Lower lobe of right lung (tissue), 2 donors: ENCODE results near the gene CCL11. TPM values are rescaled to one million over a fixed set of nuclear protein-coding genes. Genes with fewer than 3 reads are reported as not detected.

ENCODE experiments used
- ATAC-seq, 2 donors: fragments of 200-7000 bp; cut with Tn5 transposase; one replicate each; pipeline ENCODE4 v1.9.1; 2020 to 2022; ENCODE audit warnings: mild to moderate bottlenecking in 2 of 2, moderate library complexity in 2 of 2
- DNase-seq: peaks from one replicate; pipeline ENCODE4 v3.0.0-alpha.2; 2020
- H3K27ac ChIP-seq: fragments of 200-600 bp; one replicate; pipeline ENCODE4 v1.8.0; 2022
- H3K27me3 ChIP-seq: fragments of 200-600 bp; one replicate; pipeline ENCODE4 v1.8.0; 2022; ENCODE audit warnings: low read depth
- H3K36me3 ChIP-seq: fragments of 200-600 bp; one replicate; pipeline ENCODE4 v1.8.0; 2022; ENCODE audit warnings: mild to moderate bottlenecking
- H3K4me1 ChIP-seq: fragments of 200-600 bp; one replicate; pipeline ENCODE4 v1.8.0; 2022
- H3K4me3 ChIP-seq: fragments of 200-600 bp; one replicate; pipeline ENCODE4 v1.8.0; 2022; ENCODE audit warnings: mild to moderate bottlenecking
- H3K9me3 ChIP-seq: fragments of 200-600 bp; one replicate; pipeline ENCODE4 v1.8.0; 2022
- intact Hi-C: fragments of 100-400 bp; cut with DNase I; formaldehyde crosslinking; loops from one replicate; pipeline ENCODE4 v1.11.0; 2022
- total RNA-seq: library from RNA; stranded (reverse); fragmentation: NEBNext Ultra II Directional; extraction: Animal tissue kit (Norgen Biotek cat#: 25700); gene quantifications from one replicate; pipeline ENCODE4 v1.2.1, GENCODE V29; 2021
- TF ChIP-seq, protein P1 (sequence below): fragments of 200-600 bp; IDR thresholded peaks from one replicate; pipeline ENCODE4 v1.8.0; 2022; ENCODE audit warnings: antibody characterized with exemption, mild to moderate bottlenecking
- donor health status: DM: no; HTN: yes; CAD: no; lungs with severe emphysema.

Gene CCL11
- total RNA-seq, 1 donor from 2014 or later: 1.1 TPM

DNA sequence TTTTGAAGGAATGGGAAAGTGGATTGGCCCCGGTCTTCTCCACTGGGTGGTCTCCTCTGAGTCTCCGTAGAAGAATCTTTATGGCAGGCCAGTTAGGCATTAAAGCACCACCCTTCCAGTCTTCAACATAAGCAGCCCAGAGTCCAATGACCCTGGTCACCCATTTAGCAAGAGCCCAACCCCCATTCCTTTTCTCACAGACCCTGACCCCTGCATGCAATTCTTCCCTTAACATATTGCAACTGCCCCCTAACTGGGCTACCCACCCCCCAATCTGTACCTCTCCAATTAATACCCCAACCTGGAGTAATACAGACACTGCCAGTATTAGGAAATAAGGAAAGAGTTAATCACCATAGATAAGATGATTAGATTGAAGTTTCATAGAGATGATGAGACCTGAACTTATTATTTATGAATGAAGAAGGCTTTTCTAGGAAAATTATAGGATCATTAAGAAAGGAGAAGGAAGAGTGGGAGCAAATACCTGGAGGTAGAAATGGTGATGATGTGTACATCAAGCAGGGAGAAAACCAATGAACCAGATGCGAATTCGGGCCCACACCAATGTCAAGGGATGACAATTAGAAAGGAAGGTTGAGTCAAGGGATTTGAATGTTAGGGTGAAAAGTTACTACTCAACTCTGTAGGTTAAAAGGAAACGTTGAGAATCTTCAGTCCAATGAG lies 28.1 kb upstream of the CCL11 start:
- ATAC-seq: no peak
- Histone ChIP-seq H3K4me3 (no peak overlapping the region), H3K36me3 (no peaks in the 10 kb centered on the region), H3K4me1 (peaks cover 43% of the 10 kb centered on the region), H3K9me3 (no peaks in the 10 kb centered on the region), H3K27ac (no peak overlapping the region), H3K27me3 (no peaks in the 10 kb centered on the region)
- TF ChIP-seq, protein P1, sequence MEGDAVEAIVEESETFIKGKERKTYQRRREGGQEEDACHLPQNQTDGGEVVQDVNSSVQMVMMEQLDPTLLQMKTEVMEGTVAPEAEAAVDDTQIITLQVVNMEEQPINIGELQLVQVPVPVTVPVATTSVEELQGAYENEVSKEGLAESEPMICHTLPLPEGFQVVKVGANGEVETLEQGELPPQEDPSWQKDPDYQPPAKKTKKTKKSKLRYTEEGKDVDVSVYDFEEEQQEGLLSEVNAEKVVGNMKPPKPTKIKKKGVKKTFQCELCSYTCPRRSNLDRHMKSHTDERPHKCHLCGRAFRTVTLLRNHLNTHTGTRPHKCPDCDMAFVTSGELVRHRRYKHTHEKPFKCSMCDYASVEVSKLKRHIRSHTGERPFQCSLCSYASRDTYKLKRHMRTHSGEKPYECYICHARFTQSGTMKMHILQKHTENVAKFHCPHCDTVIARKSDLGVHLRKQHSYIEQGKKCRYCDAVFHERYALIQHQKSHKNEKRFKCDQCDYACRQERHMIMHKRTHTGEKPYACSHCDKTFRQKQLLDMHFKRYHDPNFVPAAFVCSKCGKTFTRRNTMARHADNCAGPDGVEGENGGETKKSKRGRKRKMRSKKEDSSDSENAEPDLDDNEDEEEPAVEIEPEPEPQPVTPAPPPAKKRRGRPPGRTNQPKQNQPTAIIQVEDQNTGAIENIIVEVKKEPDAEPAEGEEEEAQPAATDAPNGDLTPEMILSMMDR: no peak
- intact Hi-C loops: no loop called here
- DNase-seq: no peak

DNA sequence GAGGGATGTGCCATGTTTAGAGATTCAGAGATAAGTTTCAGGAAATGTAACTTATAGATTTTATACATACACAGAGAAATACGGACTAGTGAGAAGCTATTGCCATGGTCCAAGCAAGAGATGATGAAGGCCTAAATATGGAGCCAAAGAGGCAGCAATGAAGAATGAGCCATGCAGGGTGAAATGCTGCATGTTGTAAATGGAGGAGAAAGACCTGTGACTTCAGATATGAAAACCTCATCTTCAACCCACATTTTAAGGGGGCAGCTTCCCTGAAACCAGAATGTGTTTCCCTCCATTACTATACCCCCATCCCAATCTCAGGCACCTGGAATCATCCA lies 27.6 kb upstream of the CCL11 start:
- H3K4me3 ChIP-seq: no peak overlapping the region
- H3K36me3 ChIP-seq: no peaks in the 10 kb centered on the region
- no peaks in the 10 kb centered on the region for H3K27me3 ChIP-seq
- no peak for ATAC-seq
- H3K27ac ChIP-seq: no peak overlapping the region
- no peak for DNase-seq
- intact Hi-C loops: no loop called here
- TF ChIP-seq, protein P1: no peak
- H3K4me1 ChIP-seq: peaks cover 38% of the 10 kb centered on the region
- H3K9me3 ChIP-seq: no peaks in the 10 kb centered on the region

DNA sequence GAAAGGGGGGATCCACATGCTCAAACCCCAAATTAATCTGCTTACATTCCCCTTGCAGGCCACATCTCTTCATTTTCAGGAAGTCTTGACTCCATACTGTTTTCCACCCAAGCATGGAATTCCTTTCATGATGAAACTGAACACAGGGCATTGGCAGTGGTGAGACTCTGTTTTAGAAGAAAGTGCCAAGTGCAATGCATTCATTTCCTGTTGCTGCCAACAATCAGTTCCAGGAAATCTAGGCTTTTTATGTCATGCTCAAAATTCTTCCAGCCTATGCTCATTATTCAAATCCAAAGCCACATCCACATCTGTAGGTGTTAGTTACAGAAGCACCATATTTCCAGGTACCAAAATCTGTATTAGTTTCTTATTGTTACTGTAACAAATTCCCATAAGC lies 26.4 kb upstream of the CCL11 start:
- intact Hi-C loops: no loop called here
- Histone ChIP-seq H3K27ac (no peak overlapping the region), H3K4me3 (no peak overlapping the region), H3K27me3 (no peaks in the 10 kb centered on the region), H3K4me1 (peaks cover 26% of the 10 kb centered on the region), H3K9me3 (no peaks in the 10 kb centered on the region), H3K36me3 (no peaks in the 10 kb centered on the region)
- no peak for ATAC-seq
- no peak for DNase-seq
- TF ChIP-seq, protein P1: no peak

DNA sequence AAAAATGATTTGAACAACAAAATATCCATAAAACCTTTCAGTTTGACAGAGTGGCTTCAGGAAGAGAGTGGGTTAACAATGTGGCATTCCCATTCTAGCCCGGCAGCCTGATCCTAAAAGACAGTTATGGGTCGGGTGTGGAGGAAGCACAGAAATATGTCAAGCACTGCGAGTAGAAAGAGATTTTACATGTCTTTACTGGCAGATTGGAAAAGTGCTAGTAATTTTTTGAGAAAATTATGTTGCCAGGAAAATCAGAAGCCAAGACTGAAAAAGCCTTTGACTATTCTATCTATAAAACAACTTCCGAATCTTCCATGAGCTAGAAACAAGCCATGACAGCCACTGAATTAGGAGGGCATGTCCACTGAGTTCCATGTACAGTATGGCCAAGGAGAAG lies 24.7 kb upstream of the CCL11 start:
- no peaks in the 10 kb centered on the region for H3K27me3 ChIP-seq
- H3K4me3 ChIP-seq: no peak overlapping the region
- peaks cover 9% of the 10 kb centered on the region for H3K4me1 ChIP-seq
- no peaks in the 10 kb centered on the region for H3K9me3 ChIP-seq
- H3K36me3 ChIP-seq: no peaks in the 10 kb centered on the region
- DNase-seq (no peak), ATAC-seq (no peak)
- TF ChIP-seq, protein P1: no peak
- intact Hi-C loops: no loop called here
- H3K27ac ChIP-seq: no peak overlapping the region

DNA sequence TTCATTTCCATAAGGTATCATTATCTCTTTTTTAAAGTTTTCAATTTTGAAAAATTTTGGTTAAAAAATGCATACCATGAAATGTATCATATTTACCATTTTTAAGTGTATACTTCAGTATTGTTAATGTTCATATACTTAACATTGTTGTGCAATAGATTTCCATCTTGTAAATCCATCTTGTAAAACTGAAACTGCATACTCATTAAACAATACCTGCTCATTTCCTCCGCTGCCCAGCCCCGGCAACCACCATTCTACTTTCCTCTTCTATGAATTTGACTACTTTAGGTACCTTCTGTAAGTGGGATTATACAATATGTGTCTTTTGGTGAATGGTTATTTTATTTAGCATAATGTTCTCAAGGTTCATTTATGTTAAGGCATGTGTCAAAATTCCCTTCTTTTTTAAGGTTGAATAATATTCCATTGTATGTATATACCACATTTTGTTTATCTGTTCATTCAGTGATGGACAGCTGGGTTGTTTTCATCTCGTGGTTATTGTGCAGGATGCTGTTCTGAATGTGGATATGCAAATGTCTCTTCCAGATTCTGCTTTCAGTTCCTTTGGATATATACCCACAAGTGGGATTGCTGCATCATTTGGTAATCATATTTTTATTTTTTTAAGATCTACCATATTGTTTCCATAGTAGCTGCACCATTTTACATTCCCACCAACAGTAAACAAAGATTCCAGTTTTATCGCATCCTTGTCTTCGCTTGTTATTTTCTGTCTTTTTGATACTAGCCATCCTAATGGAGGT lies 23.8 kb upstream of the CCL11 start:
- H3K36me3 ChIP-seq: no peaks in the 10 kb centered on the region
- DNase-seq (no peak), ATAC-seq (no peak)
- intact Hi-C loops: no loop called here
- TF ChIP-seq, protein P1: no peak
- no peaks in the 10 kb centered on the region for H3K27me3 ChIP-seq
- no peak overlapping the region for H3K27ac ChIP-seq
- H3K4me1 ChIP-seq: no peaks in the 10 kb centered on the region
- no peaks in the 10 kb centered on the region for H3K9me3 ChIP-seq
- no peak overlapping the region for H3K4me3 ChIP-seq
